HG02885 (cell line): Measurements from ENCODE around the gene CALML6.

ENCODE experiments used
- ATAC-seq: cut with Tn5 transposase; IDR thresholded peaks from one replicate; pipeline ENCODE4 v1.9.1; 2021; ENCODE audit warnings: mild to moderate bottlenecking; ENCODE audit not compliant: unreplicated experiment, poor library complexity

Gene CALML6

DNA sequence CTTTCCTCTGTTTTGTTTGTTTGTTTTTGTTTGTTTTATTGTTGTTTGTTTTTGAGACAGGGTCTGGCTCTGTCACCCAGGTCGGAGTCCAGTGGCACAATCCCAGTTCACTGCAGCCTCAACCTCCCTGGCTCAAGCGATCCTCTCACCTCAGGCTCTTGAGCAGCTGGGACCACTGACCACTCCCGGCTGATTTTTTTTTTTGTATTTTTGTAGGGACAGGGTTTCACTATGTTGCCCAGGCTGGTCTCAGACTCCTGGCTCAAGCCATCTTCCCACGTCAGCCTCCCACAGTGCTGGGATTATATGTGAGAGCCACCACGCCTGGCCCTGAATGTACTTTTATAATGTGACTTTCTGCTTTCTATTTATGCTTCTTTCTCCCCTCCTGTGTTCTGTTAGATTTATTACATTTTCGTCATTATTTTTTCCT, 5.0 kb upstream of the CALML6 start:
- ATAC-seq: no peak

GRCh38 chr1:1910651-1911331, 4.3 kb upstream of the CALML6 start:
- no peak for ATAC-seq

DNA sequence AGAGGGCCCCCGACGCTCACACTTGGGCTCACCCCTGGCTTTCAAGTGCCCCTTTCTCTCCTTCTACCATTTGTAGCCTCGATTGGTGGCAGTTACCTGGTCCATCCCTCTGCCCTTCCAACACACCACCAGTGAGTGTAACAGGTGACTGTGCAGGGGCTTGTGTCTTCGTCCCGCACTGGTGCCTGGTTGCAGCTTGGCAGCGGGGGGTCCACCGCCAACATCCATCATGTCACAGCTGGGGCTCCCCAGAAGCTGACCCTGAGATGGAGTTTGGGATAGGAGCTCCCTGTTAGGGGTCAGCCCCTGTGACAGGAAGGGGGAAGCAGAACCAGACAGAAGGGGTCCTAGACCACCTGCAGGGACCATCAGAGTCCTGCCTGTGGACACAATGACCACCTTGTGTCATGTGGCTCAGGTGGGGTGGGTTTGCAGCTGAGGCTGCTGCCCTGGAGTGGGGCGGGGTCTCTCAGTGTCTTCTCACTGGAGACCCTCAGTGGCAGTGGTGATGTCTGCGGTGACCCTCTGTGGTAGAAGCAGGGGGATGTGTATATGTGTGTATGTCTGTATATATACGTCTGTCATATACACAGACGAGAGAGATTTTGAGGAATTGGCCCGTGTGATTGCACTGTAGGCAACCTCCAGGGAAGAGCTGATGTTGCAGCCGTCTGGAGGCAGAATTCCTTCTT, 3.6 kb upstream of the CALML6 start:
- ATAC-seq: no peak

DNA sequence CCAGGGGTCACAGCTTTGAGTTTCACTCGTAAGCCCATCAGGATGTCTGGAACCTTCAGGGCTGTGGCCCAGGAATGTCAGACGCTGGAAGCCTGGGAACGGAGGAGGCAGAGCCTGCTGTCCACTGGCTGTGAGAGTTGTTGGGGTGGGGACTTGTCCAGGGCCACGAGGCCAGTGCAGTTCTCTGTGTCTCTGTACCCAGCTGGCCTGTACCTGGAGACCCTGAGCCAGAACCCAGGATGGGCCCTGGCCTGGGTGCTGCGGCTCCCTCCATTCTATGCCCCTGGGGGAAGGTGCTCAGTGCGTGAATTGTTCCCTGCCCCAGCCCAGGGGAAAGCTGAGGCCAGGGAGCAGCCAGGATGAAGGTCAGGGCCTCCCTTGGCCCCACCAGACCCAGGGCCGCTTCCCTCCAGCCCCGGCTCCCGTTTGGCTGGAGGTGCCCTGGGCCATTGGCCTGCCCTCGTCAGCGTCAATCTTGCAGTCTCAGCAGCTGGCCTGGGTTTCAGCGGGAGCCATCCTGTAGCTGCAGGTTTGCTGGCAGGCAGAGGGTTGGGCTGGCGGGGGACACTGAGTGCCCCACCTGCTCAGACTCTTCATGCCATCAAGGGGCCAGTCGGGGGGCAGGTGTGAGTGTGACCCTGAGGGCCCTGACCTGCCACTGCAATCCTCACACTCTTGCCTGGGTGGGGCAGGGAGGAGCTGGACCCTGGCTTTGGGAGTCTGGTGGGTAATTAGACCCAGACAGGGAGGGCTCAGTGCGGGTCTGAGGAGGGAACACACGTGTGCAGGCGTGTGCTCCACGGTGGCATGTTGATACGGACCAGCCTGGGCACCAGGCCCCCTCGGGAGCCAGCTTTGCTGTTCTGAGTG, 724 bp upstream of the CALML6 start:
- no peak for ATAC-seq

DNA sequence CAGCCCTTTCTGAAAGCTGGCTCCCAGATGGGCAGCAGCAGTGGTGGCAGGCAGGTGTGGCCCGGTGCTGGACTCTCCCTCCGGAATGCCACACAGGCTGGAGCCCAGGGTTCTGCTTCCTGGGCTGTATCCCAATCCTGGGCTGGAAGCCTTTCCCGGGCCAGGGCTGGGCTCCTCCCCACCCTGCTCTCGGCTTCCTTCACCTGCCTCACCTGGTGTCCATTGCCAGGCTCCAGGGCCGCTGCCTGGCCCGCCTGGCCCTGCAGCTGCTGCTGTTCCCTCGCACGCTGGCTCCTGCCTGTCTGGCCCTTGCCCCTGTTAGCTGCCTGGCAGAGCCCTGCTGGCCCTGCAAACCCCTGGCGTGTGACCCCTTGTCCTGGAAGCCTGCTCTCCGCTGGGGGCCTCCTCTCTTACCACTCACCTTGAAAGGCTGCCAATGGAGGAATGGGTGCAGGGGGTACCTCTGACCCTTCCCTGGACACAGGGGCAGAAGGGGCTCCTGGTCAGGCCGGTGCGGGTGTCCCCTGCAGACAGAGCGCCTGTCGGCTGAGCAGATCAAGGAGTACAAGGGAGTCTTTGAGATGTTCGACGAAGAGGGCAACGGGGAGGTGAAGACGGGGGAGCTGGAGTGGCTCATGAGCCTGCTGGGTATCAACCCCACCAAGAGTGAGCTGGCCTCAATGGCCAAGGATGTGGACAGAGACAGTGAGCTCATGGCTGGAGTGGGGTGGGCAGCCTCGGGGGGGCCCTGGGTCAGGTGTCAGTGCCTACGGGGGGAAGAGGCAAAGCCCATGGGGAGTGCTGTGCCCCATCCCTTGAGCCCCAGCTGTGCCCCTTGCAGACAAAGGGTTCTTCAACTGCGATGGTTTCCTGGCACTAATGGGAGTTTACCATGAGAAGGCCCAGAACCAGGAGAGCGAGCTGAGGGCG, 1.1 kb downstream of the CALML6 start:
- ATAC-seq: no peak

DNA sequence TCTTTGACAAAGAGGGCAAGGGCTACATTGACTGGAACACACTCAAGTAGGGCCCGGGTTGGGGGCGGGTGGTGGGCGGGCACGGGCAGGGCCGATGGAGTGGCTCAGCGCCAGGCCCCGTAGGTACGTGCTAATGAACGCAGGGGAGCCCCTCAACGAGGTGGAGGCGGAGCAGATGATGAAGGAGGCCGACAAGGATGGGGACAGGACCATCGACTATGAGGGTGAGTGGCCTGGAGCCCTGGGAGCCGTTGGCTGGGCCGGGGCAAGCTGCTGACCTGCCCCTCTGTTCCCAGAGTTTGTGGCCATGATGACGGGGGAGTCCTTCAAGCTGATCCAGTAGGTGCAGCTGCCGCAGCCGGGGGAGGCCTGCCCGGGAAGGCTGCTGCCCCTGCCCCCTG, 1.8 kb downstream of the CALML6 start:
- no peak for ATAC-seq

- ATAC-seq: no peak
These were observed 2.4 kb downstream of the CALML6 start for GRCh38 chr1:1917304-1917976.

DNA sequence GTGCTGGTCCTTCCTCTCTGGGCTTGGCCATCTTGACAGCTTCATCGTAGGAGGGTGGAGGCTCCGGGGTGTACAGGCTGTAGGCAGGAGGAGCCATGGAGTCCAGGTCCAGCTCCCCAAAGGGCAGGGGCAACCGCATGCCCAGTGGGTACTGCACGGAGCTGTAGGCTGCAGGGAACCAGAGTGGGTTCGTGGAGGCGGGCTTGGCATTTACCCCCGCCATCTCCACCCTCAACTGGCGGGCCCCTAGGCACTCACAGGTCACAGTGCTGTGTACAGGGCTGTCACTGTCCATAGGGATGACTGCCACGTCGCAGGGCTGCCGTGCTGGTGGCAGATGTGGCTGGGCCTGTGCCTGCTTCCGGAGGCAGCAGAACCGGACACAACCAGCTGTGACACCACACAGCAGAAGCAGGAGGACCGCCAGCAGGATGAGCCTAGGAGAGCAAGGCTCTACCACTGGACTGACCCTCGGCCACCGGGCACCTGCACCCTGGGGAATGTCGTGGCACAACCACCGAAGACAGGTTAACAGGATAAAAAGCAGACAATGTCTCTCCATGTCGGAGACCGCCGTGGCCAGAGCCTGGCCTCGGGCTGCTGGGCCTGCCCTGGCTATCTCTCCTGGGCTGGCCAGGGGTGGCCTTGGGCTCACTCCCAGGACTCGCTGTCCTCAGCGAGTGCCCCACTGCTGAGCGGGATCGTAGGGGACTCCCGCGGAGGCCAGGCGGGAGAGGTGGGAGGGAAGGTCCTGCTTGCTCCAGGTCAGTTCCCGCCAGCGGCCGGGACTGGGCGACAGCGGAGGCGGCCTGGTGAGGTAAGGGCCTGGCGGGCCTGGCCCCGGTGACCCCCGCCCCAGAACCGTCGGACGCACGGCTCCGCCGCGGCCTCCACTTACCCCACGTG, 3.2 kb downstream of the CALML6 start:
- no peak for ATAC-seq

DNA sequence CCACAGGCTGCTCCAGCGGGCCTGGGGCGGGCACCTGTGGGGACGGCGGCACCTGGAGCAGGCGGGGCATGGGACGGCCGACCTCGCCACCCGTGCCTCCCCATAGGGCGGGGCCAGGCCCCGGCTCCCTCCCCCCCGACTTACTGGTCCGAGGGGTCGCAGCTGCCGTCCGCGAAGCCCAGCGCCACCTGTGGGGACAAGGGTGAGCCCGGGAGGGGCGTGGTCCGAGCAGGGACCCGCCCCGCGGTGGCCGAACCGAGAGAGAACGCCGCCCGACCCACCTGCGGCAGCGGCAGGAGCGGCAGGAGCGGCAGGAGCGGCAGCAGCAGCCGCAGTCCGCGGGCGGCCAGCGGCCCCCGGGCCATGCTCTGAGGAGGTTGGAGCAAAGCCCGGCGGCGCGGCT, 3.8 kb downstream of the CALML6 start, which contains the start of gene TMEM52:
Gene TMEM52 (minus strand): TSS at position 379 of the 403 bp plus-strand sequence. CDS start 14 bp downstream, at position 365.
- peak; percentile 20 for ATAC-seq

- ATAC-seq: peak; percentile 80
These were observed 4.4 kb downstream of the CALML6 start for GRCh38 chr1:1919304-1920056.

DNA sequence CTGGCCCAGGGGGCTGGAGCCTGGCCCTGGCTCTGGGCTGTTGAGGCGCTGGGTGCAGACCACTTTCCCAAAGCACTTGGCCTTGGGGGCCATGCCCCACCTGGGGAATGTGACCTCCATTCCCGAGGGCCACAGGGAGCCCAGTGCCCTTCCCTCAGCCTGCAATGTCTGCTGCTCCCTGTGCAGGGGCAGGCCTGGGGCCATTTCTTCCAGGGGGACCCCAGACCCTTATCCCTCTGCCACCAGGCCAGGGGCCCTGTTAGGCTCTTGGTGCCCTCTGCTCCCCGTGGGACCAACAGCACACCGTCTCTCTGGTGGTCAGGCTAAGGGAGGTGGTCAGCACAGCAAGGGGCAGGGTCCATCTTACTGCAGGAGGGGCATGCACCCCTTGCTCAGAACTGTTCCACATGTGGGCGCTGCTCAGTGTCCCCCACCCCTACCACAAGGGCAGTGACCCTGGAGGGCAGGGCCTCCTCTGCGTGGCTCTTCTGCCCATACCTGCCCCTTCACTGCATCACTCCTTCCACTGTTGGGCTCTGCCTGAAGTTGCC, 5.1 kb downstream of the CALML6 start:
- ATAC-seq: no peak

DNA sequence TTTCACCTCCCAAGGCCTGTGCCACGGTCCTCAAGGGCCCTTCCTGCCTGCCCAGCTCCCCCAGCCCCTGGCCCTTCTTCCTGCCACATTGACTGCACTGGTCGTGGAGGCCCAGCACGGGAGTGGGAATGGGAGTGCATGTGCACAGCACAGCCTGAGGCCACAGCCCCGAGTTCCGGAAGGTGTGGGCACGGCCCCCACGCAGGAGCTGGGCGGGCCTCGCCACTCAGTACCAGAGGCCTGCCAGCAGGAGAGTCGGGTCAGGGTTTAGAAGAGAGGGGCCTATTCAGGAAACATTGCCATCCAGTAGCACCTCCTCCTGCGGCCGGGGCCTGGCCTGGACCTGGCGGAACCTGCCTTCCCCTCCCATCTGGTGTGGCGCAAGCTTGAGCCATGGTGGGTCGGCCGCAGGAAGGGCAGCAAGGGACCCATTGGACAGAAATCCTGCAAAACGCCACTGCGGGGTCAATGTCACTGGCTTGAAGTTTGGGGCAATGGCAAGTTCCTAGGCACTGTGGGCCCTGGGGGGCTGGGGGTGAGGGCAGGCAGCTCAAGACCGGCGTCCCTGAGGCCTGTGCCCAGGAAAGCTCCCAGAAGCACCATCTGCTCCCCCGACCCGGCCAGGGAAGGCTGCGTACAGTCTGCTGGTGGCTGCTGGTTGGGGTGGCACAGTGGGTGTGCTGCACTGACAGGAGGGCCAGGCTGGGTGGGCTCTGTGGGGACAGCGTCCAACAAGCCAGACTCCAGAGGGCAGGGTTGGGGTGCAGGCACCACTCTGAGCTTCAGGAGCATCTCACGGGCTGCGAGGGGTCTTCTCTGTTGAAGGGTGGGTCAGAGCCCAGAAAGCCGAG, 5.8 kb downstream of the CALML6 start:
- ATAC-seq: no peak

GRCh38 chr1:1921459-1921862, 6.4 kb downstream of the CALML6 start:
- no peak for ATAC-seq

GRCh38 chr1:1921901-1922701, 7.0 kb downstream of the CALML6 start:
- no peak for ATAC-seq

DNA sequence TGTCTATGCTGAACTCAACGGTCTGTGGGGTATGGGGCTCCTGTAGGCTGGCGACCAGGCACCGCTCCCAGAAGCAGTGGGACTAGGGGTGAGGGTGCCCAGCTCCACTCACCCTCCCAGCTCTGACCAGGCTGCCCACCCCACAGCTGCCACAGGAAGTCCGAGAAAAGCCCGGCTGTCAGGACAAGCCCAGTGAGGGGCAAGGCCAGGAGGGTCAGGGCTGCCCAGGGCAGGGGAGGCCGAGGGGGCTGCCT, 7.6 kb downstream of the CALML6 start:
- no peak for ATAC-seq
